ENCODE measurements around the gene LCA5.

- no peak for TF ChIP-seq ZNF384 (IDR thresholded peaks at IDR 0.05)
- no peak for TF ChIP-seq FOXA1 (IDR thresholded peaks at IDR 0.05)
- TF ChIP-seq SP1 (IDR thresholded peaks at IDR 0.05): no peak
- TF ChIP-seq NFRKB (IDR thresholded peaks at IDR 0.05): no peak
Observed at GRCh38 chr6:79470728-79471127, 66.5 kb downstream of the LCA5 start.
